Measurements from ENCODE around the gene ANO8.
"Not testable (repeated sequence)": the region's sequence is repeated elsewhere in the genome, so short reads cannot be mapped to it uniquely, and the experiment has no call there.

The ANO8 gene

DNA sequence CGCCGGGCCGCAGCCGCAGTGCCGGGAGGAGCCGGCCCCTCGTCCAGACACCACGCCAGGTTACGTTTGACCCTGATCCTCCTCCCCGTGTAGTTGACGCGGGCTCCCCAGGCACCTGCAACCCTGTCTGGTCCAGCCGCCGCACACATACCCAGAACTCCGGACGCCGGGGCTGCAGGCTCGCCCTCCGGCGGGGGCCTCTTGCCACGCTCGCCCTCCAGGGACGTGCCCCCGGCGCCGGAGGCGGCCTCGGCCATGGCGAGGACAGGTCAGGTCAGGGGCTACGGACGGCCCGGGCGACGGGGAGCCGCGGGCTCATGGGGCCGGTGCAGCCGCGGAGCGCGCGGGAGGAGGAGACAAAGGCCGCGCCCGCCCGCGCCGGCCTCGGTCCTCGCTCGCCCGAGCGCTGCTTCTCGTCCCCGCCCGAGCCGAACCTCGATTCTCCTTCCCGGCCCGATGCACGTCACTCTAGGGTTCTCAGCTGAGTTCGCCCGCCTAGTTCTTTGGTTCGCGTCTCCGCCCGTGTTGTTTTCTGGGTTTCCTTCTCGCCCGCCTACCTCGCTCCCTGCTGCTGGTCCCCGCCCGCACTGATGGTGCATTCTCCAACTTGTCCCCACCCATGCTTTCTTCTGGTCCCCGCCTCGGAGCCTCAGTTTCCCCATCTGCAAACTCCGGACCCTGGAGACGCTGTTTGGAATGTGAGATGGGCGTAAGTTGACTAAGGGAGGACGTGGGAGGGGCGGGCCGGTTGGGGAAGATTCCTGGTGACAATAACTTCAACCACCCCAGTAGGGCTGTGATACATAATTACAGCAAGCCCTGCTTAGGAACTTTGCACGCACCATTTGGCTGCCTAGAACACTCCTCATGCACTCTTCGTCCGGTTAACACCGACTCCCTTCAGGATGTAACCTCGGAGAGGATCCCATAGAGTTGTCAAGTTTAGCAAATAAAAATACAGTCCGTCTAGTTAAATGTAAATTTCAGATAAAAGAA lies at the start of gene ANO8:
Gene ANO8, minus strand, starts transcription at position 442 of the 996 bp plus-strand sequence. Its CDS starts 185 bp downstream, at position 257.
- DNase-seq (ENCODE audit: low read depth) = peak; percentile 92

DNA sequence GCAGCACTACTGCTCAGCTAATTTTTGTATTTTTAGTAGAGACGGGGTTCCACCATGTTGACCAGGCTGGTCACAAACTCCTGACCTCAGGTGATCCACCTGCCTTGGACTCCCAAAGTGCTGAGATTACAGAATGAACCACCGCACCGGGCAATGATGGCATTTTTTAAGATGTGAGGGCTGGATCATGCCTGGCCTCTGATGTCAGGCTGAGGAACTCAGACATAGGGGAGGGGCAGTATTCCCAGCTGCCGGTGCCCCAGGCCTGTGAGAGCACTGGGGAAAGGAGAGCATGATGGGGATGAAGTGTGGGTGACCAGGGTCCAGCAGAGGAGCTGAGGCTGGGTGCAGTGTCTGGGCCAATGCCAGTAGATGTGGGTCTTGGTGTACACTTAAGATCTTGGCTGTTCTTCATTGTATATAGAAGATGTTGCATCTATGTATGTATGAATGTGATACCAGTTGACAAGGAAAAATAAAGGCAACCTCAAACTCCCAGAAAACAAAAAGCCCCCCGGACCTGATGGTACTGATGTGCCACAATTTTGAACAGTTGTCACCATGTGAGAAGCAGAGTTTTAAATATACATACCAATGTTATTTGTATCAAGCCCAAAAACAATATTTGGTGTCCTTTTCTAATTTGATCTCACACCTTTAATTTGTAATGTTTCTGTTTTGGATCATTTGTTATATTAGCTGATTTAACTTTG lies 45.9 kb upstream of the ANO8 start:
- DNase-seq (ENCODE audit: low read depth) = no peak

- no peak for DNase-seq (ENCODE audit: low read depth)
Observed at GRCh38 chr19:17379221-17379631, 44.6 kb upstream of the ANO8 start.

- DNase-seq (ENCODE audit: low read depth) = no peak
Observed at GRCh38 chr19:17378271-17378670, 43.6 kb upstream of the ANO8 start.

DNA sequence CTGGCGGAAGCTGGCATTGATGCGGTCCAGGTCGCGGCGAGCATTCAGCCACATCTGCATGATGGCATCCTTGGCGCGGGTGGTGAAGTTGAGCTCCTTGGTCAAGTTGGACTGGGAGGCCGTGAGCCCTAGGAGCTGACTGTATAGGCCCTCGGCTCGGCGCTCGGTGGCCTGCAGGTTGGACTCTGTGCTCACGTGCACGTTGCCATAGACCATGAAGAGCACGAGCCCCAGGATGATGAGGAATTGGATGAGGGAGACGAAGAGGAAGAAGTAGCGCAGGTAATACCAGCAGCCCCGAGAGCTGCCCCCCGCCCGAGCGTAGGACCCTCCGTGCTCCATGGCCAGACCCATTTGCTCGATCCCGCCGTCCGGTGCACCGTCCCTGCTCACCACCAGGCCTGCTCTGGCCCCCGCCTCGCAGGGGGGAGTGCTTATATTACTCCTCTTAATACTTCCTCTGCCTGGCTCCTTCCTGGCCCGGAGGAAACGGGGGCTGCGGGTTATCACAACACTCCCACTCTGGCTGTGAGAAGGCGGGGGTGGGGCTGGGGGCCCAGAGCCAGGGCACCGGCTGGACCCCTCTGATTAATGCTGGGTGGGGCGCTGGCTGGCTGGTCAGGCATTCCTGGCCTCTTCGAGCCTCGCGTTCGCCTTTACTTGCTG lies 42.4 kb upstream of the ANO8 start, which contains the start of gene PLVAP:
Gene PLVAP, minus strand, starts transcription at position 408 of the 666 bp plus-strand sequence. Its CDS starts 54 bp downstream, at position 354.
- no peak for DNase-seq (ENCODE audit: low read depth)

DNA sequence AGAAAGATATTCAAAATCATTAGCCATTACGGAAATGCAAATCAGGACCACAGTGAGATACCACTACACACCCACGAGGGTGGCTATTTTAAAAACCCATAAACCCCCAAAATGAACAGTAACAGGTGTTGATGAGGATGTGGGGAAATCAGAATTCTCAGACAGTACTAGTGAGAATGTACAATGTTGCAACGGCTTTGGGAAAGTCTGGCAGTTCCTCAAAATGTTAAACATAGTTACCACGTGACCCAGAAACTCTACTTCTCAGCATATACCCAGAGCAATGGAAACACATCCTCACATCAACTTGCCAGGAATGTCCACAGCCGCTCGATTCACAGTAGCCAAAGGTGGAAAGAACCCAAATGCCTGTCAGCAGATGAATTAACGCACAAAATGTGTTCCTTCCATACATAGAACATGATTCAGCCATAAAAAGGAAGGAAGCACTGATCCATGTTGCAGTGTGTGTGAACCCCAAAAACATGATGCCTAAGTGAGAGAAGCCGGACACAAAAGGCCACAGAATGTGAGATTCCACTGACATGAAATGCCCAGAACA lies 35.5 kb upstream of the ANO8 start:
- DNase-seq (ENCODE audit: low read depth) = no peak

DNA sequence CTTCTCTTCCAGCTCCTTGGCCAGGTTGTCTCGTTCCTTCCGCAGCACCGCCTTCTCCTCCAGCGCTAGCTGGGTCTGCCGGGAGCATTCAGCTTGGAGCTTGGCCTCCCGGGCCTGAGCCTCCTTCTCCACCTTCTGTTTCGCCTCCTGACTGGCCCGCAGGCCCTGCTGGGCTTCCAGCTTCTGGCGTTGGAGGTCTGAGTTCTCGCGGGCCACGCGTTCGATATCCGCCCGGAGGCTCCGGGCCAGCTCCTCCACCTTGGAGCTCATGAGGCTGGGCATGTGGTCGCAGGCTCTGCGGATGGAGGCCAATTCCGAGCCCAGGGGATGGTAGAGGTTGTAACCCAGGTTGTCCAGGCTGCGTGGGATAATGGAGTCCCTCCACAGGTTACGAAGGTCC lies 30.7 kb upstream of the ANO8 start:
- DNase-seq (ENCODE audit: low read depth) = no peak

- DNase-seq (ENCODE audit: low read depth) = not testable (repeated sequence)
Observed at GRCh38 chr19:17363852-17364605, 29.4 kb upstream of the ANO8 start.

DNA sequence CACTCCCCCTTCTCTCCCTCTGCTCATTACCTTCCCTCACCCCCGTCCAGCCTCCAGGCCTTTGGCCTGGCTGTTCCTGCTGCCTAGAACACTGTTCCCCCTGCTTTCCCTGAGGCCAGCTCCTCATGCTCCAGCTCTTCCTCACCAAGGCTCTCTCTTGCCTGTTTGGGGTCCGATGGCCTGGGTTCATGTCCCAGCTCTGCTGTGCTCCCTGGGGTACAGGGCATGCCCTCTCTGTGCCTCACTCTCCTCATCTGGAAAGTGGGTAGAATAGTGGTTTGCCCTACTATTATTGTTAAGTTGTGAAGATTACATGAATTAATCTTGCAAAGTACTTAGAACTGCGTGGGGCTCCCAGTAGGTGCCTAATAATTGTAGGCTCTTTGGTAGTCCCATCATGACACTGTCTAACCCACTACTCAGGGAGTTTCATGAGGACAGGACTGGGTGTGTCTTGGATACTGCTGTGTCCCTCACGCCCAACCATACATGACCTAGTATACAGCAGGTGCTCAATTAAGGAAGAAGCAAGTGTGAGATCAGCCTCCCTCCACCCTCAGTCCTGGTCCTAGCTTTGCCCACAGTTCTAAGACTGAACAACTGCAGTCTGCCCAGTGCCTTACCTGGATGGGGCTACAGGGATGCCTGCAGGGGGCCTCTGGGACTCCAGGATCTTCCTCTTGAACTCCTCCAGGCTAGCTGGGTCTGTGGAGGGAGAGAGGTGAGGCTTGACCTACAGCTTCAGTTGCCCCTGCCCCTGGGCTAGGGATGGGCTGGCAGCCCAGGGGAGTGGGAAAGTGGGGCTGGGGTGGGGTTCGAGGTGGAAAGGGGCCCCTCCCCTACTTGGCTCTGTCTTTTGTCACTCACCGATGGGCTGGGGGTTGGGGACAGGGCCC lies 25.5 kb upstream of the ANO8 start:
- no peak for DNase-seq (ENCODE audit: low read depth)

DNA sequence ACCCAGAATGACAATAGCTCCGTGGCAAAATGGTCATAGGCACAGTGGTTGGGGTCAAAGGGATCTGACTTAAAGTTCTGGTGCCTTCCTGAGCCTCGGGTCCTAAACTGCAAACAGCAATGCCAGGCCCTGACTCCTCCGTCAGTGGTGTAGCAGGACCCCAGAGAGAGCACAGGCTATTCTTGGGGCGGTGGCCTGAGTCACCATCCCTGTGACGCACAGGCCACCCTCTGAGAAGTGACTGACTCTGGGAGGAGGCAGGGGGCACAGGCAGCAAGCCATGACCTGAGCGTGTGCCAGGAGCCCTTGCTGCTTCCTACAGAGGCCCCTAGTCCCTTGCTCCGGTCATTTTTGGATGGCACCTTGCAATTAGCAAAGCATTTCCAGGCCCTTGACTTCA lies 23.7 kb upstream of the ANO8 start:
- DNase-seq (ENCODE audit: low read depth) = no peak

DNA sequence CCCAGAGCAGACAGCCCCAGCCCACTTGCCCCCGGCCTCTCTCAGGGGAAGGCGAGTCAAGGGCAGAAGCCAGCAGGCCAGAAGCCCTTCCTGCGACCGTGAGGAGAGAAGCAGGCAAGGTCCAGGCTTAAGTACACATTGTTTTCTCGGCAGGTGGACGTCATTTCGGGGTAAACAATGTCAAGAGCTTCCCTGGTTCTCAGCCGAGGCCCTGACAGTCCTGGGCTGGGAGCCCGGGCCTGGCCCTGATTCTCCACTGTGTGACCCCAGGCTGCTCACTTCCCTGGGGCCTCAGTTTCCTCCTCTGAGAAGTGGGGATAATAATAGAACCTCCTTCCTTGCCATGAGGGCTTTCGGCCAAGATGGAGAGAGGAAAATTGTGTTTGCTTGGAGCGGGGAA lies 23.1 kb upstream of the ANO8 start:
- DNase-seq (ENCODE audit: low read depth) = no peak

DNA sequence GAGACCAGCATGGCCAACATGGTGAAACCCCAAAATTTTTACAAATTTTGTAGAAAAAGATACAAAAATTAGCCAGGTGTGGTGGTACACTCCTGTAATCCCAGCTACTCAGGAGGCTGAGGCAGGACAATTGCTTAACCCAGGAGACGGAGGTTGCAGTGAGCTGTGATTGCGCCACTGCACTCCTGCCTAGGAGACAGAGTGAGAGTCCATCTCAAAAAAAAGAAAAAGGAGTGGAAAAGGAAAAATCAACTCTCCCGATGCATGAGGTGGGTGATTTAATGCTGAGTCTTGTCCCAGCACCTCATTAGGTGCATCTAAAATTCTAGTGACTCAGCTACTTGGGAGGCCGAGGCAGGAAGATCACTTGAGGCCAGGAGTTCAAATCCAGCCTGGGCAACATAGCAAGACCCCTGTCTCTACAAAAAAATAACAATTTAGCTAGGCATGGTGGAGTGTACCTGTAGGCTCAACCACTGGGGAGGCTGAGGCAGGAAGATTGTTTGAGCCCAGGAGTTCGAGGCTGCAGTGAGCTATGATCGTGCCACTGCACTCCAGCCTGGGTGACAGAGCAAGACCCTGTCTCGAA lies 22.5 kb upstream of the ANO8 start:
- DNase-seq (ENCODE audit: low read depth) = no peak

- DNase-seq (ENCODE audit: low read depth) = no peak
Observed at GRCh38 chr19:17353386-17353785, 18.7 kb upstream of the ANO8 start.

DNA sequence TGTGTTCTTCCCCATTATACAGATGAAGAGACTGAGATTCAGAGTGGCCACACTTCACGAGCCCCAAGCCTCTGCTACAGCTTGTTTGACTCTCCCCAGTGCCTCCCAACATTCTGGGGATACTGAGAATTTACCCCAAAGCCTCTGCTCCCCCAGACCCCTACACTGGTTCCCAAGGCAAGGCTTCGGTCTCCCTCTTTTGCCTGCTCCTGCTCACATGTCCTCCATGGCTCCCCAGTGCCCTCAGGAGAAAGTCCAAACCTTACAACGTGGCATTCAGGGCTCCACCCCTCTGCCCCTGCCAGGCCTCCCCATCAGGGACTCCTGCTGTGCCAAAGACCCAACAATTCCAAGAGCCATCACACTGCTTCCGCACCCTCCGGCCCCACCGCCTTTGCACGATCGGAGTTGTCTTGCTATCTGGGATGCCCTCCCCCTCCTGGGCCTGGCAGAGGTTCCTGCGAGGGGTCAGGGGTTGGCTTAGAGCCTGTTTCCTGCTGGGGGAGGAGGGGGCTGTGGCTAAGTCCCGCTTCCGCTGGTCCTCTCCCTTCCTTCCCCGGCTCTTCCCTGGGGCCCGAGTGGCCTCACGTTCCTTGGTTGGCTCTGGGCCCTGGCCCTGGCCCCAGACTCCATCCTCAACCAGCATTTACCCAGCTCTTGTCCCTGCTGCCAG lies 18.1 kb upstream of the ANO8 start:
- no peak for DNase-seq (ENCODE audit: low read depth)

GRCh38 chr19:17351815-17352435 lies 17.3 kb upstream of the ANO8 start:
- no peak for DNase-seq (ENCODE audit: low read depth)

DNA sequence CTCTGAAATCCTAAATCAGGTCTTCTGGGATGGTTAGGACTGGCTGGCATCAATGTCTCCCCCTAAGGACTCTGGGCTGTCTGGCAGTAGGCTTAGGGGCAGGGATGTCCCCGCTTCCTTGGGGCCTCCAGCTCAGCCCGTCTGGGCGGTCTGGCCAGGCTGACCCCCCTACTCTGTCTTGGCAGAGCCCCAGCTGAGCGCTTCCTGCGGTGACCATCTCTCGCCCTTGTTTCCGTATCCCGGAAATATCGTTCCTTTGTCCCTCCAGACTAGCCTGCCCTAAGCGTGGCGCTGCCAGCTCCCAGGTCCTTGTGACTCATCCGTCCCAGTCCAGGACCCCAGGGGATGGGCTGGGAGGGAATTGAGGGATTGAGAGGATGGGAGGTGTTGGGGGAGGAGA lies 14.0 kb upstream of the ANO8 start:
- no peak for DNase-seq (ENCODE audit: low read depth)

DNA sequence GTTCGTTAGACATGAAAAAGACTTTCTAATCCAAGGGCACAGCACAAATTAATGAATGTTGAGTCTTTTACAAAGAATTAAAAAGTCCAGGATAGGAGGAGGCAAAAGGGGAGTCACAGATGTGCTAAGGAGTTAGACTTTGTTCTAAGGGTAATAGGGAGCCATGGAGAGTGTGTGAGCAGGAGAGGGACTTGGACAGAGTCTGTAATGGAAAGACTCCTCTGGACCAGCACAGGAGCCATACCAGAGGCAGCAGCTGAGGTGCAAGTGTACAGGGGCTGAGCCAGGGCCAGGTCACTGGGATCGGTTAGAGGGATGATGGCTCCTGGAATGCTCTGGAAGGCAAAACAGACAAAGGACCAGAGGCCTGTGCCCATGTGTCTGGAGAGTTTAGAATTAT lies 13.2 kb upstream of the ANO8 start:
- no peak for DNase-seq (ENCODE audit: low read depth)

DNA sequence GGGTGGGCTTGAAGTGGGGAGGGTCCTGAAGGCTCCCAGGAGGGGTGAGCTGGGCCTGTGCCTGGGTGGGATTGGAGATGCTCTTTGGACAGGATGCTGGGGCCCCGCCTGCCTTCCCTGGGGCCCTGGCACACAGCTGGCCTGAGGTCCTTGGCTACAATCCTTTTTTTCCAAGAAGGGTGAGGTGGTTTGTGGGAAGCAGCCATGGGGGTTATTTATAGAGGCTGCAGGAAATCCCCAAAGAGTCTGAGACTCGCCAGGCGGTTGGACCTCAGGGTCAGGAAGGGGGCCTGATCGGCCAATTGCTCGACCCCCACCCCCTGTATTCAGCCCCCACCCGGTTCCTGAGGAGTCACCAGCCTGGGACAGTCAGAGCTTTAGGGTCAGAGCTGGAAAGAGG lies 12.7 kb upstream of the ANO8 start:
- no peak for DNase-seq (ENCODE audit: low read depth)

- DNase-seq (ENCODE audit: low read depth) = peak; percentile 60
Observed at GRCh38 chr19:17346109-17346671, 11.5 kb upstream of the ANO8 start.
